Non-pigmented ciliary epithelial cell (primary cell): ENCODE measurements around the gene CACNB4.
"Not testable (repeated sequence)": the region's sequence is repeated elsewhere in the genome, so short reads cannot be mapped to it uniquely, and the experiment has no call there.

ENCODE experiments used
- DNase-seq: peaks from one replicate; pipeline ENCODE4 v3.0.0-alpha.2; 2010; ENCODE audit warnings: low read depth

Gene CACNB4

DNA sequence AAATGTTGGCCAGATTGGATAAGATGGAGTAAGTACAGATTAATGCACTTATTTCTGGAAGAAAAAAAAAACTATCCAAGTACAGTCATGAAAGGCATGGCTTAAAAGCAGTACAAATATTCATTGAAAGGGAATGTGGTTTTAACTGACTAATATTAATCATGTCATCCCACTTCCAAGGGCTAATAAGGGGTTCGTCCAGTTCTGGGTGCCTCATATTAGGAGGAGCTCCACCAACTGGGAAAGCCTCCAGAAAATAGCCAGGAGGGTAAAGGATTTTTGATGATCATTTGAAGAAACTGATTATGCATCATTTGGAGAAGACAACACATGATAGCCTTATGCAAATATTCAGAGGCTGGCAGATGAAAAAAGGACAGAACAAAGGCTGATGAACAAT lies 155.4 kb downstream of the CACNB4 start:
- no peak for DNase-seq

DNA sequence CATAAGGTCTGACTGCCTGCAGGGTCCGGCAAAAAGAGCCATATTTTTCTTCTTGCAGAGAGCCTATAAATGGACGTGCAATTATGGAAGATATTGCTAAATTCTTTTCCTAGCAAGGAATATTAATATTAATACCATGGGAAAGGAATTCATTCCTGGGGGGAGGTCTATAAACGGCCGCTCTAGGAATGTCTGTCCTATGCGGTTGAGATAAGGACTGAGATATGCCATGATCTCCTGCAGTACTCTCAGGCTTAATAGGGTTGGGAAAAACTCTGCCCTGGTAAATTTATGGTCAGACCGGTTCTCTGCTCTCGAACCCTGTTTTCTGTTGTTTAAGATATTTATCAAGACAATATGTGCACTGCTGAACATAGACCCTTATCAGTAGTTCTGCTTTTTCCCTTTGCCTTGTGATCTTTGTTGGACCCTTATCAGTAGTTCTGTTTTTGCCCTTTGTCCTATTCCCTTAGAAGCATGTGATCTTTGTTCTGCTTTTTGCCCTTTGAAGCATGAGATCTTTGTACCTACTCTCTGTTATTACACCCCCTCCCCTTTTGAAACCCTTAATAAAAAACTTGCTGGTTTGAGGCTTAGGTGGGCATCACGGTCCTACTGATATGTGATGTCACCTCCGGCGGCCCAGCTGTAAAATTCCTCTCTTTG lies 156.2 kb downstream of the CACNB4 start:
- not testable (repeated sequence) for DNase-seq

DNA sequence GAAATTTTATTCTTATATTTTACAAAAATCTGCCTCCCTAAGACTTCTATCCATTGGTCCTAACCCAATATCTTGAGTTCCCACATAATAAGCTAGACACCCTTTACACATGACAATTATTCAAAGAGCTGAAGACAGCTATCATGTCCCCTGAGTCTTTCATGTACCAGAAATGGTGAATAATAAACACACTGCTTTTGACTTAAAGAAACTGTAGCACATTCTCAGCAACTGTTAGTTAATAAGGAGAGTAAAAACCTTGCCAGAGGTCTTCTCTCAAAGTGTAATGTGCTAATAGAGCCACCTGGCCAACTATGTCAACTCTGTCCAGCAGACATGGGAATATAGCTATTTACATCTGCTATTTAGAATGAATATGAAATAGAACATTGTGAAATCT lies 160.9 kb downstream of the CACNB4 start:
- DNase-seq: no peak

DNA sequence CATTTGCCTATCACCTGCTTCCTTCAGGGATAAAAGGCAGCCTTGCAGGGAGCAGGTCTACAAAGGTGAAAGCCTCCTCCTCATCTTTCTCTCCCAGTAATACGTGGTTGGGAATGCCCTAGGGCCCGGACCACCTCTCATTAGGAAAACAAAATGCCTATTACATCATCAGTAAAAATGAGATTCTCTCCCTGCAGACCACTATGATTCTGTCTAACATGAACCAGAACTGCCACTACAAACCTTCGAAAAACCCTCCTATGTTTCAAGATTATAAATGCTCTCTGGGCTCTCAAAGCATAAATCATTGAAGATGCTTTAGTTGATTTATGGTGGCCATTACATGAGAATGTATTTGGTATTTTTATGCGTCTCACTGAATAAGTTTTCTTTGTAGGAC lies 162.2 kb downstream of the CACNB4 start:
- DNase-seq: no peak

DNA sequence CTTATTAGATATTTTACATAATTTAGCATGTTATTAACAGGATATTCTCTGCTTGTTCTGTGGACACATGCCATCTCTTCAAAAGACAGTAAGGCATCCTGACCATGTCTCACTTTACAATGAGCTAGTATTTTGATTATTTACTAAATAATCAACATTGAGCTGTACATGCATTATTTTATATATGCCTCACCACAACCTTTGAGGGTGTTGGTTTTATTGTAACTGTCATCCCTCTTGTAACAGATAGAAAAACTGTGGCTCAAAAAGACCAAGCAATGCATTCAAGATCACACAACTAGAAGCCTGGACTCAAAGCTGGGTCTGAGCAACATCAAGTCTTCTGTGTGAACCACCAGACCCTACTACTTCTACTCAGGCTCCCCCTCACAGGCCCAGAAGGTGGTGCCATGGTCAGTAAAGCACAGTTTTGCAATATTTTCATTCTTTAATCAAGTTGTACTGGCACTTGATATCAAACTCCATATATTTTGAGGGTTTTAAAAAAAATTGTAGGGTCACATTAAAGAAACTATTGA lies 165.5 kb downstream of the CACNB4 start:
- DNase-seq: no peak

DNA sequence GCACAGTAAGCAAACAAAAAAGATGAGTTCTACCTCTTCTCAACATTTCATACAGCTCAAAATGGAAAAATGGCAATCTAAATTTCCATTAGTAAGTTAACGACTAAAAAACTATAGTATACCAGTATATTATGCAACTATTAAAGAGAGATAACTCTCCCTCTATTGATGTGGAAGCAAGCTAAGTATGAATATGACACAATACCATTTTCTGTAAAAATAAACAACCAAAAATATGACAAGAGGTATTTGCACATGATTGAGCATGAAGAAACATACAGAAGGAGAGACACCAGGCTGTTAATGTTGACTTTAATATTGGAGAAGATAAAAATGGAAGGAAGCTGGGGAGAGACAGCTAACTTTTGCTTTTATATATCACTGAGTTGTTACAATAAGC lies 167.1 kb downstream of the CACNB4 start:
- no peak for DNase-seq

- DNase-seq: no peak
Measured at GRCh38 chr2:151931030-151931611, 167.7 kb downstream of the CACNB4 start.

DNA sequence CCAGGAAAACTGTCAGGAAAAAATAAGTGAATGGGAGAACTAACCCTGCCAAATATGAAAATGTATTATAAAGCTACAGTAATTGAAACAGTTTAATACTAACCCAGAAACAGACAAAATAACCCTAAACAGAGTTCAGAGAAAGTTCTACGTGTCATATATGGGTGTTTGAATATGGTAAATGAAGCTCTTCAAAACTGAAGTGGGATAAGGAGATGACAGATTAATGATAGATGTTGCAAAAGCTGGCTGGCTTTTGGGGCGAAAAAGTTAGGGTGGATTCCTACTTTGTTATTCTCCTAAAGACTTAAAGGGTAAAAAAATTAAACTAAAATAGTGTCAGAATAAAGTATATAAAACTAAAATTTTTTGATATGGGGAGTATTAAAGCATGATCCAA lies 168.8 kb downstream of the CACNB4 start:
- no peak for DNase-seq

DNA sequence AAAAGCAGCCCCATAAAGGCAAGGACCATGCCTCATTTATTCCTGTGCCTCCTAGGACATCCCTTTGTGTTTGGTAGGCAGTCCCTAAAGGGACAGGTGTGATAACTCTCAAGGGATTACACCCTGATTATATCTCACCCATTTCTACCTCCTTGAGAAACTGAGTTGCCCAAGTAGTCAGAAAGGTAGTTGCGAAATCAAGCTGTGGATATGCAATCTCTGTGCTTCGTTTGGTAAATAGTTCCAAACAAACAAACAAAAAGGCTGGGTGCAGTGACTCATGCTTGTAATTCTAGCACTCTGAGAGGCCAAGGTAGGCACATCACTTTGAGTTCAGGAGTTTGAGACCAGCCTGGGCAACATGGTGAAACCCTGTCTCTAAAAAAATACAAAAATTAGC lies 170.5 kb downstream of the CACNB4 start:
- no peak for DNase-seq

DNA sequence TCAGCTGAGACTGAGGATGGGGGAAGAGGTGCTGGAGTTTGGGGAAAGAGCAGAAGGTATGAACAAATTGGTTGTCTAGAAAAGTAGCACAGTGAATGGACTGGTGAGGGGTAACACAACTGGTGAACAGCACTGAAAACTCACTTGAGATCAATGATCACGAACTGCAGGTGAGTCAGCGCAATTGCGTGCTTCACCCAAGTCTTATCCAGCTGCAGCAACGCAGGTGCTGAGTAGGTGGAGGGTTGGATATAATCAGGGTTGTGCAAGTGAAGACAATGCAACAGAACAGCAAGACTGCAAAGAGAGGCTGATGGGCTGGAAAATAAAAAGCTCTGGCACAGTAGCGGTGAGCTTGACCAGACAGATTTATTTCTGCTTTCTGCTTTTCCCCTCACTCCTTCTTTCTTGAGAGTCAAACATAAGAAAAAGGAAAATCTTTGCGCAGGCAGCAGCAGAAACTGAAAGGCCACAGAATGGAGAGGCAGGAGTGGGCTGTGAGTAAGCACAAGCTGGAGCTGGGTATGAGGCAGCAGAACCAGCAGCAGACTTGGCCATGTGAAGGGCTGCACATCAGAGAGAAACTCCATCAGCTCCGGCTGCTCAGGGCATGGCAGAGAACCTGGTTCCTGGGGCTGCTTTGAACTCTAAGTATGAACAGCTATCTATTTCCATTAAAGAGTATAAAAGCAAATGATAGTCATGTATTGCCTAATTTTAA lies 171.2 kb downstream of the CACNB4 start:
- no peak for DNase-seq

- DNase-seq: no peak
Measured at GRCh38 chr2:151922845-151923666, 175.8 kb downstream of the CACNB4 start.

GRCh38 chr2:151919786-151920185 lies 179.1 kb downstream of the CACNB4 start:
- DNase-seq: no peak

DNA sequence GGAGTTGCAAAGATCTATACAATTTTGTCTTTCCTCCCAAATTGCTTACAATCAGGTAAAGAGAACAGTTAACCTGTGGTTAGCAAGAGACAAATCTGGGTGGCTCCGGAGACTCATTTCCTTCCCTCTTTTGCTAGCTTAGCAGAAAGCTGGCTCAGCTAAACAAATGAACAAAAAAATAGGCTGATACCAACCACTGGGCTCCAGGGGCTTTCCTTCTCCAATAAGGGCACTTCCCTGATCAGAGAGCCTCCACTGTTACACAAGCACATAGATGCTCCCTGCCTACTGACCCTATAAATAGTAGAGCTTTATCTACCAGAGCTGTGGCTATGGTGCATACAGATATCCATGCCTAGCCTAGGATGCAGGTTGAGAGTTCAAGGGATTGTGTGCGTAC lies 180.5 kb downstream of the CACNB4 start:
- no peak for DNase-seq

GRCh38 chr2:151916632-151917031 lies 182.2 kb downstream of the CACNB4 start:
- DNase-seq: no peak

GRCh38 chr2:151915629-151916025 lies 183.2 kb downstream of the CACNB4 start:
- DNase-seq: not testable (repeated sequence)

DNA sequence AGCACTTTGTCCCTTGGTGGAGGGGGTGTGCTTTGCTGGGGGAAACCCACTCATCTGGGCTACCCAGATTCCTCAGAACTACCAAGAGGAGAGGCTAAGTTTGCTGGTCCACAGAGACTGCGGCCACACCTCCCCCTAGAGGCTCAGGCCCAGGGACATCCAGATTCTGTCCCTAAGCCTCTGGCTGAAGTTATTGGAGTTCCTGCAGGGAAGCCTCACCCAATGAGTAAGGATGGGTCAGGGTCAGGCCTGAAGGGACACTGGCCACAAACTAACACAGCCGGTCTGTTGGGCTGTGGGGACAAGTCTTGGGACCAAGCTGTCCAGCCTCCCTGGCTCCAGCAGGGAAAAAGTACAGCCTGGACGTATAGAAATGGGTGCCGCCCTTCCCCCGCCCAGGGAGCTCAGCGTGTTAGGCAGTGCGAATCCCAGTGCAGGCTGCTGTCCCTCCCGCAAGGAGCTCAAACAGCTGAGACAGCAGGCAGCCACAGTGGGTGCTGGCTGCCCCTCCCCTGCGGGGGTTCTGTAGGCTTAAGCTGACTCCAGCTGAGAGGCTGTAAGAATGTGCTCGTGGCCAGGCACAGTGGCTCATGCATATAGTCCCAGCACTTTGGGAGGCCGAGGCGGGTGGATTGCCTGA lies 183.7 kb downstream of the CACNB4 start:
- no peak for DNase-seq

- no peak for DNase-seq
Measured at GRCh38 chr2:151908204-151908882, 190.5 kb downstream of the CACNB4 start.

DNA sequence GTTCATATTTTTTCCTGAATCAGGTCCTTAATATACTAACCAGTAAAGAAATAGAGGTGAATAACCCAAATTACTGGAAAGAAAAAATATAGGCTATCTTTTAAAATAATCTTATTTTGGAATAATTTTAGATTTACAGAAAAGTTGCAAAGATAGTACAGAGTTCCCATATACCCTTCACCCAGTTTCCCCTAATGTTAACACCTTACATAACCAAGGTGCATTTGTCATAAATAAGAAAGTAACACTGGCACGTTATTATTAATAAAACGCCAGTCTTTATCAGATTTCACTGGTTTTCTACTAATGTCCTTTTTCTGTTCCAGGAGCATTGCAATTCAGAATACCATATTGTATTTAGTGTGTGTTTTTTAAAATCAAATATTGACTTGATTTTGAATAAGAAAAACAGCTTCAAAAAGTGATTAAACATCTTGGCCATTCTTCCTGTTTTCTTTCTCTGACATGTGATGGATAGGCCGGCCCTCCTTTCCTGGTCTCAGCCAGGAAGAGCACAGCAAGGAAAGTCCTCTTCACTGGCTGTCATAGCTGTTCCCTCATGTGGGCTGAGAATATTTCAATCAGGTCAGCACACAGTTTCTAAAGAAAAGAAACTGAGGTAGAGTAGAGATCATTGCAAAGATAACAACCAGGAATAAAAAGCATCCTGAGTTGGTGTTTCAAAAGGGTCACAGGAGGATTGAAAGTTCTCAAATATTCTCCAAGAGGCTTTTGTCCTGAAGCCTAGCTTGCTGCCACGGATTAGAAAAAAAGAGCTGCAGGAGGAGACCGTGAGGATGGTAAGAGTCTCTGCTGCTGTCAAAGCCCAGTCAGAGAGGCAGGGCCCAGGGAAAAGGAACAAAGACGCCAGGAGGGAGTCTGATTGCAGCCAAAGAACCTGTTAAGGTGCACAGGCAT lies 191.3 kb downstream of the CACNB4 start:
- no peak for DNase-seq

DNA sequence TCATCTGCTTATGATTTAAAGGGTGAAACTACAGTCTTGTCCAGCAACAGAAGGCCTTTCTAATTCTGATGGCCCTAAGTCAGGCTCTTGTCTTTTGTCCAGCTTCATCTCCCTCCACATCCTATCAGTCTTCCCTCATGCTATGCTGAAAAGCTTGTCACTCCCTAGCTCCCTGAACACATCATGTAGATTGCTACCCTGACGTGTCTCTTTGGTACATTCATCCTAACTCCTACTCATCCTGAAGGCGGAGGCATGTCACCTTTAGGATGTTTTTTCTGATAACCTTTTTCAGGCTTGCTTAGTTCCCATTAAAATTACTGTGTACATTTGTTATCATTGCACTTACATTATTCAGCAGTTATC lies 192.2 kb downstream of the CACNB4 start:
- DNase-seq: no peak

DNA sequence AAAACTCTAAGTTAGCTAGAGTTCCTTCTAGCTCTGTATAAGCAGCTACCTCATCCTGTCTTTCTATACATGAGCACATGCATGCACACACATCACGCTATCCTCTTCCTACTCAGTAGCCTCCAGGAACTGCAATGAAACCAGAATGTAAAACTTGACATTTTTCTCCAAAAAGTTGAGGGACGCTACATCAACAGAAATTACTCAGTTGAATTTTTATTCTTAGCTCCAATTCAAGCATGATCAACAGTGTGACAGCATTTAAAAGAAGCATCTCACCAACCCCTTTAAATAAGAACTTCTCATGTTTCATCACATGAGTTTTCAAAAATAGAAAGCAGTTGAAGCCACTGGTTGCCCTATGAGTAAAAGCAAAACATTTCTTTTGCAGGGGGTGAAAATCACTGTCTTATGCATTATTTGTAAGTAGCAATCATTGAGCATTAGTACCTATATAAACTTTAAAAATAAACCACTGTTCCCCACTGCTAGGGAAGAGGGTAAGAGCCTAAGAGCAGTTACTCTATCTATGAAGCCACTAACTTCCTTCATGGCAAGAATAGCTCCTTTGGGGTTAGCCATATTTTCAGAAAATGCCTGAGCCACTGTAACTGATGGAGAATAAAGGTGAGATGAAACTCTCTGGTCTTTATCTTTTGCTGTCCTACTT lies 192.7 kb downstream of the CACNB4 start:
- no peak for DNase-seq
